ENCODE results near the gene NID1. TPM values are rescaled to one million over a fixed set of nuclear protein-coding genes. Genes with fewer than 3 reads are reported as not detected.
"Not testable (repeated sequence)": the region's sequence is repeated elsewhere in the genome, so short reads cannot be mapped to it uniquely, and the experiment has no call there.

NID1 gene
- total RNA-seq, 1 donor from 2014 or later: 175 TPM

DNA sequence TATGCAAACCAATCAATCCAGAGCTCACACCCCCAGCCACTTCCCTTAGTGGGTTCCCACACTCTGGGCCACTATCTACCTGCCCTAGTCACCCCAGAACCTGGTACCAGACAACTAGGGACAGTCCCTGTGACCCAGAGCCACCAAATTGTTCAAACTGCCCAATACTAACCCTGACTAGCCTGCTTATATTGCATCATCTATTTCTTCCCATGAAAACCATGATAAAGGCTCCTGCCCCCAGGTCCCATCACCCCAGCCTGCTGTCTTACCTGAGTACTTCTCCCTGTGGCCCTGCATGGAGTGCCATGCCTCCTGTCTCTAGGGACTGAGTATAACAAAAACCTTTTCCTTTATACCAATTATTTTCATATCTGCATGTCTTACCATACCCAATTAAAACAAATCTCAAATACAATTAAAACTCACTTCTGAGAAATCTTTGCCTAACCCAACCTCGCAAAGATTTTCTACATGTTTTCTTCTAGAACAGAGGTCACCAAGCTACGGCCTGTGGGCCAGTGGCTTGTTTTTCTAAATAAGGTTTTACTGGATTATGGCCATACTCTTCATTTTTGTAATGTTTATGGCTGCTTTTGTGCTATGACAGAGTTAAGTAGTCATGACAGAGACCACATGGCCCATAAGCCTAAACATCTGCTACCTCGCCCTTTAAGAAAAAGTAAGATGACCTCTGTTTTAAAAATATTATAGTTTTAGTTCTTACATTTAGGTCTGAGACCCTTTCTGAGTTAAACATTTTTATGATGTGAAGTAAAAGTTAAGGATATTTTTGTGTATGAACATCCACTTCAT is 31.0 kb upstream of the NID1 start:
- no peak for DNase-seq (ENCODE audit: low read depth in 2 of 2)

GRCh38 chr1:236092899-236093298 is 28.0 kb upstream of the NID1 start:
- no peak for DNase-seq (ENCODE audit: low read depth in 2 of 2)

DNA sequence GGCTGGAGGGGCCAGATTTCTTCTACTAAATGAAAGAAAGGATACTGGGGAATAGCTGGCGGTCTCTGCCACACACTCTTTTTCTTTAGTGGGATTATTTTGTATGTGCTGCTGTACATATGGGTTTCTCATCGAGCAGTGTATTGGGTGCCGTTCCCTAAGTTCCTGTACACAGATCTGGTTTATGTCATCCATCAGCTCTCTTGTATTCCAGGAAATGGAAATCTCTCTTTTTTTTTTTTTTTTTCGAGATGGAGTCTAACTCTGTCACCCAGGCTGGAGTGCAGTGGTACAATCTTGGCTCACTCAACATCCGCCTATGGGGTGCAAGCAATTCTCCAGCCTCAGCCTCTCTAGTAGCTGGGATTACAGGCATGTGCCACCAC is 27.0 kb upstream of the NID1 start:
- DNase-seq (ENCODE audit: low read depth in 2 of 2): no peak

GRCh38 chr1:236090741-236091147 is 25.9 kb upstream of the NID1 start:
- no peak for DNase-seq (ENCODE audit: low read depth in 2 of 2)

DNA sequence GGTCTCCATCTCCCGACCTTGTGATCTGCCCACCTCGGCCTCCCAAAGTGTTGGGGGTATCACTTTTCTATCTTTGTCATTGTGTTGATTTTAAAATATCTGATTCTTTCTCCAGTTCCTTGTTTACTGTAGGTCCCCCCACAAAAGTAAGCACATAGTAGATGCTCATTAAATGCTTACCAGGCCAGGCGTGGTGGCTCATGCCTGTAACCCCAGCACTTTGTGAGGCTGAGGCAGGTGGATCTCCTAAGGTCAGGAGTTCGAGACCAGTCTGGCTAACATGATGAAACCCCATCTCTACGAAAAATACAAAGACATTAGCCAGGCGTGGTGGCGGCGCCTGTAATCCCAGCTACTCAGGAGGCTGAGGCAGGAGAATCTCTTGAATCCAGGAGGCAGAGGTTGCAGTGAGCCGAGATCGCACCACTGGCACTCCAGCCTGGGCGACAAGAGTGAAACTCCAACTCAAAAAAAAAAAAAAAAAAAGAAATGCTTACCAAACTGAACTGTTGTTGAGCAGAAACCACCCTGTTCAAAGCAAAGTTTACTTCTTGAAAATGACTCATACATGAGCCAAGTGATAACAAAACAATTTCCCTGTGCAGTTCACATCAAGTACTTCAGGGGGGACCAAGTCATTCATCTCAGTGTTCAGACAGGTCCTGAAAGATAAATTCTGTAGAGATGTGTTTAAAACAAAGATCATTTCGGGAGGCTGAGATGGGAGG is 24.3 kb upstream of the NID1 start:
- peak in 1 of 2 donors; percentile 40 for DNase-seq (ENCODE audit: low read depth in 2 of 2)

- DNase-seq (ENCODE audit: low read depth in 2 of 2): no peak
Measured at GRCh38 chr1:236086537-236086936, 21.6 kb upstream of the NID1 start.

- no peak for DNase-seq (ENCODE audit: low read depth in 2 of 2)
Measured at GRCh38 chr1:236085545-236086159, 20.8 kb upstream of the NID1 start.

- DNase-seq (ENCODE audit: low read depth in 2 of 2): no peak
Measured at GRCh38 chr1:236084386-236084730, 19.5 kb upstream of the NID1 start.

DNA sequence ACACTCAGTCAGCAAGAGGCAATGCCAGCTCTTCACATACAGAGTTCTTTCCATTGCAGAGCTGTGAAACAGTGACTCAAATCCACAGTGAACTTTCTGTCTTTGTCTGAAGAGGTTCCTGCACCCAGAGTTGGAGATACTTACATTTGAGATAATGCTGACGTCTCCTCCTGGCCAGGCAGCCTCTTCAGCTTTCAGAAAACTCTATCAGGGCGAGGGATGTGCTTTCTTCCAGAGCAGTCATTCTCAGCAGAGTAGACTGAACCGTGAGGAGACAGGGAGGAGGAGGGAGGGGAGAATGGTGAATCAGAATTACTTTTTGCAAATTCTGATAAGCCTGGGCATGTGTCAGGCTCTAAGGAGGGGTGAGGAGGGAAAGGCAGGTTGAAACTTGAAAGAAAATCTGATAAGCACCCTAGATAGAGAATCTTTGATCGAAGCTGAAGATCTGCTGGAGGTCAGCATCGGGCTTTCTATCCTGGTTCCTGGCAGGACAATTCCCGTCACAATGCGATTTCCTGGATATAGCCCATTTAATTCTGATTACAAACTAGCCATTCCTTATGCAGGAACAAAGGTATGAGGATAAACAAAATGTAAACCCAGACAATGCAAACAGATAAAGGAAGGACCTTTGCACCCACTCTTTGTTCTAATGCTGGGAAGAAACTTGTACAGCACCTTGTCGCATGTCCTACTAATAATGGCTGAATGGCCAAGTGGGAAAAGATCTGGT is 18.9 kb upstream of the NID1 start:
- DNase-seq (ENCODE audit: low read depth in 2 of 2): no peak

DNA sequence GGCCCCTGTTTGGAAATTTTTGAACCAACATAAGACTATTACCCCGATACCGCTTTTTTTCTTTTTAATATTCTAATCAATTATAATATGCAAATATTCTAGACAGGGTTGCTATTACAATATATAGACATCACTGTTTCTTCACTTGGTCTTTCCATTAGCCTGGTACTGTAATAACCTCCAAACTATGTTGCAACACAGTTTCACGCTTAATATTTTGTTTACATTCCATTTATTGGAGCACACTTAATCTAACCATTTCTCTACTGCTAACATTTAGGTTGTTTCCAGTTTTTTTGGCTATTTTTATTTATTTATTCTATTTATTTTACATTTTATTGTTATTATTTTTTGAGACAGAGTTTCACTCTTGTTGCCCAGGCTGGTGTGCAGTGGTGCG is 17.6 kb upstream of the NID1 start:
- DNase-seq (ENCODE audit: low read depth in 2 of 2): no peak

- DNase-seq (ENCODE audit: low read depth in 2 of 2): no peak
Measured at GRCh38 chr1:236081546-236082227, 16.8 kb upstream of the NID1 start.

DNA sequence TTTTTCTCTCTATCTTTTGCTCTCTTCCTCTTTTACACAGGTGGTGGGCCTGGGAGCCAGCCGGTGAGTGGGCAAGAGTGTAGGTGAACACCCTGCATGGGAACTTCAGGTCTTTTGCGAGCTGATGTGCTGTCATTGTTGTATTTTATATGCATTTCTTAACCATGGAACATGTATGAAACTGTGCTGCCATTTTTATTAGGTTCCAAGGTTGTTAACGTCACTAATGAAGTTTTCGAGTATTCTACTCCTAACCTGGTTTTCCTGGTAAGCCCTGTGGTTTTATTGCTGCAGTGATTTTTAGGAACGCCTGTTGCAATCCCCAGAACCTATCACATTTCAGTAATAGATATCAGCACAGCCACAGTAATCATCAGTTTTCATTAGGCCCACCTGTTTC is 14.8 kb upstream of the NID1 start:
- no peak for DNase-seq (ENCODE audit: low read depth in 2 of 2)

GRCh38 chr1:236078993-236079392 is 14.1 kb upstream of the NID1 start:
- DNase-seq (ENCODE audit: low read depth in 2 of 2): no peak

DNA sequence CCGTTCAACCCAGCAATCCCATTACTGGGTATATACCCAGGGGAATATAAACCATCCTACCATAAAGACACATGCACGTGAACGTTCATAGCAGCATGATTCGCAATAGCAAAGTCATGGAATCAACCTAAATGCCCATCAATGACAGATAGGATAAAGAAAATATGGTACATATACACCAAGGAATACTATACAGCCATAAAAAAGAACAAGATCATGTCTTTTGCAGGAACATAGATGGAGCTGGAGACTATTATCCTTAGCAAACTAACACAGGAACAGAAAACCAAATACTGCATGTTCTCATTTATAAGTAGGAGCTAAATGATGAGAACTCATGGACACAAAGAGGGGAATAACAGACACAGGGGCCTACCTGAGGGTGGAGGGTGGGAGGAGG is 13.2 kb upstream of the NID1 start:
- DNase-seq (ENCODE audit: low read depth in 2 of 2): not testable (repeated sequence)

DNA sequence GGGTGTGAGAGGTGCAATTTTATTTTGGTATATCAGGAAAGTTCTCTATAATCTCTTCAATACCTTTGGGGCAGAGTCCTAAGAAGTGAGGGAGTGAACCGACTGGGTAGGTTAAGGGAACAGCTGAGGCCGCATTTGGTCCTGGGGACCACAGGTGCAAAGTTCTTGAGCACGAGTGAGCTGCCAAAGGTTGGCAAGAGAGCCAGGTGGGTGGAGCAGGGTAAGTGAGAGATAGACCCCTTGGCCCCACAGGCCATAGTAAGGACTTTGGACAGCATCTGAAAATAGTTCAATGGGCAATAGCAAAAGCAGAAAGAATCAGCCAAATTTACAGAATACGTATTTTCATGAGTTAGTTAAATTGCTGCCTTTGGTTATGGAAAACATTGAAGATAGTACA is 11.0 kb upstream of the NID1 start:
- DNase-seq (ENCODE audit: low read depth in 2 of 2): no peak

DNA sequence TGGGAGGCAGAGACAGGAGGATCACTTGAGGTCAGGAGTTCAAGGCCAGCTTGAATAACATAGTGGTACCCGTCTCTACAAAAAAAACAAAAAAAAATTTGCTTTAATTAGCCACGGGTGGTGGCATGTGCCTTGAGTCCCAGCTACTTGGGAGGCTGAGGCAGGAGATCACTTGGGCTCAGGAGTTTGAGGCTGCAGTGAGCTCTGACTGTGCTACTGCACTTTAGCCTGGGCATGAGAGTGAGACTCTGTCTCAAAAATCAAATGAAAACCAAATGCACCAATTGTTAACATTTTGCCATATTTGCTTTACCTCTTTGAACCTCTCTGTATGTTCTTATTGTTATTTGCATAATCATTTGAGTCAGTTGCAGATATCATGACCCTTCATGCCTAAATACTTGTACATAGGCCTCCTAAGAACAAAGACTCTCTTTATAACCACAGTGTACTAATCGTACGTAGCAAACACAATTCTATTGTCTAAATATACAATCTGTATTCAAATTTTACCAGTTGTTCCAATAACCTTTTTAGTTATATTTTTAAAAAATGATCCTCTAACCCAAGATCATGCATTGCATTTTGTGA is 8.5 kb upstream of the NID1 start:
- no peak for DNase-seq (ENCODE audit: low read depth in 2 of 2)

- no peak for DNase-seq (ENCODE audit: low read depth in 2 of 2)
Measured at GRCh38 chr1:236072001-236072400, 7.1 kb upstream of the NID1 start.

DNA sequence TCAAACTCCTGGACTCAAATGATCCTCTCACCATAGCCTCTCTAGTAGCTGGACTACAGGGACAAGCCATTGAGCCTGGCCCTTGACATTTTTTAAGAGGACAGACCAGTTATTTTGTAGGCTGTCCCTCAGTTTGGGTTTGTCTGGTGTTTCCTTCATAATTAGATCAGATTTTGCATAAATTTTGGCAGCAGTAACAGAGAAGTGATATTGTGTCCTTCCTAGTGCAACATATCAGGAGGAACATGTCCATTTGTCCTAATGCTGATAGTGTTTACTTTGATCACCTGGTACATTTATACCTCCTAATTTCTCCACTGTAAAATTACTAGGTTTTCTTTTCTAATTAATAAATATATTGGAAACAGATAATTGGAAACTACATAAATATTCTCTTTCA is 5.9 kb upstream of the NID1 start:
- DNase-seq (ENCODE audit: low read depth in 2 of 2): no peak

- DNase-seq (ENCODE audit: low read depth in 2 of 2): peak; percentile 83 to 86
Measured at GRCh38 chr1:236069796-236070195, 4.9 kb upstream of the NID1 start.

DNA sequence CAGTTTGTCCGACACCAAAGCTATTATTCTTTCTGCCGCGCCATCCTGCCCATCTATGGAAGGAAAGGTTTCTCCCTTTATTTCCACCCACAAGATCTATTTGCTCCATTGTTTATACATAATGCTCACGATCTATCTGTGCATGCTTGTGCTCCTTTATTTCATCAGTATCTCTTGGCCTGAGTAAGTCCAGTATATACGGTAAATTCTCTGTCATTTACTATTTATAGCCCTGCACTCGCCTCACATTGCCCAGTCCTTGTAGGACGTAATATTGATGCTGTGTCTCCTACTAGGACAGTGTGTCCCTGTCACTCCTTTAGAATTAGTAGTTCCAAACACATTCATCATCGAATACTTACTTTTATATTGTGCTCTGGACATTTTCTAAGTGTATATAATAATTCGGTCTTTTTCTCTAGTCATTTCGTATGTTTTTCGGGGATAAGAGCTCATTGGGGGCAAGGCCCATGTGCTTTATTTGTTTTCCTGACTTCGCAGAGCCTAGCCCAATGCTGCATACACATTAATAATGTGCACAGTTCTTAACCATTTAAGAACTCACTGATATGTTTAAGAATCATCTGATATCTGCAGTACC is 3.1 kb upstream of the NID1 start:
- peak; percentile 68 to 70 for DNase-seq (ENCODE audit: low read depth in 2 of 2)

Data from dermis microvascular lymphatic vessel endothelial cell (primary cell).